HG03095 (cell line): ENCODE data around the gene SLC35A4.
"Not testable (repeated sequence)": the region's sequence is repeated elsewhere in the genome, so short reads cannot be mapped to it uniquely, and the experiment has no call there.

ENCODE experiments used
- ATAC-seq: cut with Tn5 transposase; IDR thresholded peaks from one replicate; pipeline ENCODE4 v1.9.1; 2021; ENCODE audit warnings: moderate library complexity; ENCODE audit not compliant: unreplicated experiment

Gene SLC35A4

DNA sequence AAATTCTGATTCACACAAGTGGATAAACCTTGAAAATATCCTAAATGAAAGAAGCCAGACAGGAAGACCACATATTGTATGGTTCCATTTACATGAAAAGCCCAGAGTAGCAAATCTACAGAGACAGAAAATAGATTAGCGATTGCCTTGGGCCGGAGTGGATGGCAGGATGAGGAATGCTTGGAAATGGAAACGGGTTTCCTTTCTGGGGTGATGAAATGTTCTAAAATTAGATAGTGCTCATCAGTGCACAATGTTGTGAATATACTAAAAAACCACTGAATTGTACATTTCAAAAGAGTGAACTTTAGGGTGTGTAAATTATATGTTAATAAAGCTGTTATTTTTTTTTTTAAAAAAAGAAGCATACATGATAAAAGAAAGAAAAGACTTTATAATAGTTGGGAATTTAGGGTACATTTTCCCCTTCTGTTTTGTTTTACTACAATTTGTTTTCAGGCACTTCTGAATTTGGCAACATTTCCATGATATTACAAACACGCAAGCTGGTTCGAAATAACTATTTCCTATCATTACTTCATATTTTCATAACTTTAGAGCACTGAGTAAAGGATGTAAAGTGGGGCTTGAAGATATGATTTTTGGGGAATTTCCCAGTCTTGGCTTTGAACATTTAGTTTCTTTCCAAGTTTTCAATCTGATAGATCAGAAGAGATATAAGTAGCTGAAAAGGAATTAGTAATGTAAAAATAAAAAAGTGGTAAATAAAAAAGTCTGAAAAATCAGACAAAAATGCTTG is 23.9 kb downstream of the SLC35A4 start:
- ATAC-seq = no peak

- no peak for ATAC-seq
Measured at GRCh38 chr5:140590861-140591260, 26.2 kb downstream of the SLC35A4 start.

- ATAC-seq = no peak
Measured at GRCh38 chr5:140591747-140592372, 27.2 kb downstream of the SLC35A4 start.

DNA sequence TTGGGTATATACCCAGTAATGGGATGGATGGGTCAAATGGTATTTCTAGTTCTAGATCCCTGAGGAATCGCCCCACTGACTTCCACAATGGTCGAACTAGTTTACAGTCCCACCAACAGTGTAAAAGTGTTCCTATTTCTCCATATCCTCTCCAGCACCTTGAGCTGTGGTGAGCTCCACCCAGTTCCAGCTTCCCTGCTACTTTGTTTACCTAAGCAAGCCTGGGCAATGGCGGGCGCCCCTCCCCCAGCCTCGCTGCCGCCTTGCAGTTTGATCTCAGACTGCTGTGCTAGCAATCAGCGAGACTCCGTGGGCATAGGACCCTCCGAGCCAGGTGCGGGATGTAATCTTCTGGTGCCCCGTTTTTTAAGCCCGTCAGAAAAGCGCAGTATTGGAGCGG is 28.4 kb downstream of the SLC35A4 start:
- not testable (repeated sequence) for ATAC-seq

- no peak for ATAC-seq
Measured at GRCh38 chr5:140594169-140594568, 29.5 kb downstream of the SLC35A4 start.

DNA sequence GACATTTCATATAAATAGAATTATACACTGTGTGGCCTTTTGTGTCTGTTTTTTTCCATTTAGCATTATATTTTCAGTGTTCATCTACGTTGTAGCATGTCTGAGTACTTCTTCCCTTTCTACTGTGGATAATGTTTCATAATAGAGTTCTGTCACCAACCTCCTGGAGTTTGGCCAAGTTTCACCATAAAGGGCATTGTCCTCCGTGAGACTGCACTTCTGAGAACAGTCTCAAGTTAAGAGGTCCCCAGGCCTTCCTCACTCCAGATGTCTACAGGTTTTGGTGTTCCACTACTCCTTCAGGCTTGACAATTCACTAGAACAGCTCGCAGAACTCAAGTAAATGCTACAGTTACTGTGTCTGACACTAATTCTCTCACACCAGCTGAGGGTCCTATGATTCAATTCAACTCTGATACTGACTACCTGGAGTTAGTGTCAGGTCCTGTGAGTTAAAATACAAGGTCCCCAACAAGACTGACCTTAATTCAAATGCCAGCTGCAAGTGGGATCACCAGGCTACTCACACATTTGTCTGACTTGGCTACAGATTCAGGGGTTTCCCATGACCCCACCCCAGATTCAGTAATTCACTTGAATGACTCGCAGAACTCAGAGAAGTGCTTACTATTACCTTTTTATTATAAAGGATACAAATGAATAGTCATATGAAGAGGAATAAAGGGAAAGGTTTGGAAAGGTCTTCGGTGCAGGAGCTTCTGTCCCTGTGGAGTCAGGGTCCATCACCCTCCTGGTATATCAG is 31.1 kb downstream of the SLC35A4 start:
- no peak for ATAC-seq

DNA sequence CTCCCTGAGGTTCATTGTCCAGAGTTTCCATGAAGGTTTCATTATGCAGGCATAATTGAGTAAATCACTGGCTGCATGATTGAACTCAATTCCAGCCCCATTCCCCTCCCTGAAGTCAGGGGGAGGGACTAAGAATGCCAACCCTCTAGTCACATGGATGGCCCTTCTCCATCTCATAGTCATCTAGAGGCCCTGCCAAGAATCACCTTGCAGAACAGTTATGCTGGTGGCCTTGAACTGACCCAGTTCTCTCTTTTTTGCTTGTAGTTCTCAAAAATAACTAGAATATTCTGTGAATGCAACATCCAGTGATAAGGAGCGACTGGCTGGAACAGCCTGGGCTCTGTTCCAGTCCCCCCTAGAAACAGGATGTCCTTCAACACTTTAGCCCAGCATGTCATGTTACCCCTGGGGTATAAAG is 31.7 kb downstream of the SLC35A4 start:
- ATAC-seq = no peak

GRCh38 chr5:140598836-140599235 is 34.2 kb downstream of the SLC35A4 start:
- ATAC-seq = no peak

- ATAC-seq = no peak
Measured at GRCh38 chr5:140600096-140600495, 35.5 kb downstream of the SLC35A4 start.

DNA sequence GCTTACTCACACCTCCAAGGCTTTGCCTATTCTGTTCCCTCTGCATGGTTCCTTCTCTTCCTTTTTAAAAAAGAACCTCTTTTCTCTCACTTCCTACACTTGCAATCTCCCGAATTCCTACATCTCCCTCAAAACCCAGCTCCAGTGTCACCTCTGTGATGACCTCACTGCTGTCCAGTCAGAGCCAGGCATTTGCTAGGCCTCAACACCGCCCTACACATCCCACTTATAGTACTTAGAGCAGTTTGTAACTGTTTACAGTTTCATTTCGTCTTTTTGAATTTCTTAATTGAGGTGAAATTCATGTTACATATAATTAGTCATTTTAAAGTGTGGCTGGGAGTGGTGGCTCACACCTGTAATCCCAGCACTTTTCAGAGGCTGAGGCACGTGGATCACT is 37.5 kb downstream of the SLC35A4 start:
- ATAC-seq = no peak

GRCh38 chr5:140603446-140603698 is 38.7 kb downstream of the SLC35A4 start:
- not testable (repeated sequence) for ATAC-seq

DNA sequence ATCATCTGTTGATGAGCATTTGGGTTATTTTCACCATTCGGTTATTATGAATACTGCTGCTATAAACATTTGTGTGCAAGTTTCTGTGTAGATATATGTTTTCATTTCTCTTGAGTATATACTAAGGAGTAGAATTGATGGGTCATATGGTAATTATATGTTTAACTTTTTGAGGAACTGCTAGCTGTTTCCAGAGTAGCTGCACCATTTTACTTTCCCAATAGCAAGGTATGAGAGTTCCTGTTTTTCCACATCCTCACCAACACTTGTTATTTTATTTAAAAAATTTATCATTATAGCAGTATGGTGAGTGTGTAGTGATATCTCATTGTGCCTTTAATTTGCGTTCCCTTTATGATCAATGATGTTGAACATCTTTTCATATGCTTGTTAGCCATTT is 39.1 kb downstream of the SLC35A4 start:
- no peak for ATAC-seq

DNA sequence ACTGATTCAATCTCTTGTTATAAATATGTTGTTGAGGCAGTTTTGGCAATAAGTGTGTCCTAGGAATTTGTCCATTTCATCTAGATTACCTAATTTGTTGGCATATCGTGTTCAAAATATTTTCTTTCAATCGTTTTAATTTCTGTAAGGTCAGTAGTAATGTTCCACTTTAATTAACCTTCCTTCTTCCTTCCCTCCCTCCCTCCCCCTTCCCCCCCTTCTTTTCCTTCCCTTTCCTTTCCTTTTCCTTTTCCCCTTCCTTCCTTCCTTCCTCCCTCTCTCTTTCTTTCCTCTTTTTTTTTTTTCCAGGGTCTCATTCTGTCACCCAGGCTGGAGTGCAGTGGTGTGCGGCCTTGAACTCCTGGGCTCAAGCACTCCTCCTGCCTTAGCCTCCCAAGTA is 41.3 kb downstream of the SLC35A4 start:
- ATAC-seq = no peak

GRCh38 chr5:140607031-140607430 is 42.4 kb downstream of the SLC35A4 start:
- no peak for ATAC-seq

DNA sequence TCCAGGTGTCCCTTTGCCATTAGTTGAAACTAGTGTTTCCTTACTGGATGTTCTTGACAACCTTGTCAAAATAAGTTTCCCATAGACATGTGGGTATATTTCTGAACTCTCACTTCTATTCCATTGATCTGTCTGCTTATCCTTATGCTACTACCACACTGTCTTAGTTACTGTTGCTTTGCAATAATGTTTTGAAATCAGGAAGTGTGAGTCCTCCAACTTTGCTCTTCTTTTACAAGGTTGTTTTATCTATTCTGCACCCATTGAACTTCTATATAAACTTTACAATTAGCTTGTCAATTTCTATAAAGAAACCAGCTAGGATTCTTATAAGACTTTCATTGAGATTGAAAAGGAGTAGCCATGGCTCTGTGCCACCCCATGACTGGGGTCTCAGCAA is 44.1 kb downstream of the SLC35A4 start:
- ATAC-seq = no peak

DNA sequence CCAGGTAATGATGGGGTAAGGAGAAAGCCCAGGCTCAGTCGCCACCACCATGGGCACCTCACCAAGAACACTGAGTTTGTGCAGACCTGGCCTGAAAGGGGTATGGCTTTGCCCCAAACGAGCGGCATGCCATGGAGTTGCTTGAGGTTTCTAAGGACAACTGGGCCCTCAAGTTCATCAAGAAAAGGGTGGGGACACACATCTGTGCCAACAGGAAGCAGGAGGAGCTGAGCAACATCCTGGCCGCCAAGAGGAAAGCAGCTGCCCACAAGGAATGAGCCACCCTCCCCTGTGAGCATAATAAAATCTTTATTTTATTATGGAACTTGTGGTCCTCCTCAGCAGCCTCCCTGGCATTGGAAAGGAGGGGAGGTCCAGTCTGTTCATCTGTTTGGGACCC is 44.5 kb downstream of the SLC35A4 start:
- no peak for ATAC-seq

GRCh38 chr5:140611020-140611521 is 46.4 kb downstream of the SLC35A4 start:
- no peak for ATAC-seq
